Hematopoietic multipotent progenitor cell treated with erythropoietin and hydrocortisone succinate and interleukin-3 and kit ligand, for 8 days (in vitro differentiated cells): ENCODE data around the gene LONP1.
"Not testable (repeated sequence)": the region's sequence is repeated elsewhere in the genome, so short reads cannot be mapped to it uniquely, and the experiment has no call there.

ENCODE experiments used
- DNase-seq: peaks from one replicate; pipeline ENCODE4 v3.0.0-alpha.2; 2015

Gene LONP1

GRCh38 chr19:5711713-5712161, 8.2 kb downstream of the LONP1 start:
- DNase-seq, result no peak

DNA sequence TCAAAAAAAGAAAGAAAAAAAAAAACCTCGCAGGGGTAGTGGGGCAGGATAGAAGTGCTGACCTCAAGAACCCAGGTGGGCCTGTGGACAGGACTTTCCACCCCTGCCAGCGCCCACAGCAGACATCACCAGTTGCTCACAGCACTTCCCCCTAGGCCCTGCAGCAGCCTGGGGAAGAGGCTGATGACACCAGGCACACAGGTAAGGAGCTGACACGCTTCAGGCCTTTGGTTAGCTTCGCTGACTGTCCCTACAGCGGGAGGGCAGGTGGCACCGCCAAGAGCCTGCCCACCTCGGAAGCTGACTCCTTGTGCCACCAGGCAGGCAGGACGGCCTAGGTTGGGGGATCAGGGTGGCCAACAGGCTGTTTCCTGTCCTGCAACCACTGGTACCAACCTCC, 8.9 kb downstream of the LONP1 start:
- DNase-seq, result no peak

DNA sequence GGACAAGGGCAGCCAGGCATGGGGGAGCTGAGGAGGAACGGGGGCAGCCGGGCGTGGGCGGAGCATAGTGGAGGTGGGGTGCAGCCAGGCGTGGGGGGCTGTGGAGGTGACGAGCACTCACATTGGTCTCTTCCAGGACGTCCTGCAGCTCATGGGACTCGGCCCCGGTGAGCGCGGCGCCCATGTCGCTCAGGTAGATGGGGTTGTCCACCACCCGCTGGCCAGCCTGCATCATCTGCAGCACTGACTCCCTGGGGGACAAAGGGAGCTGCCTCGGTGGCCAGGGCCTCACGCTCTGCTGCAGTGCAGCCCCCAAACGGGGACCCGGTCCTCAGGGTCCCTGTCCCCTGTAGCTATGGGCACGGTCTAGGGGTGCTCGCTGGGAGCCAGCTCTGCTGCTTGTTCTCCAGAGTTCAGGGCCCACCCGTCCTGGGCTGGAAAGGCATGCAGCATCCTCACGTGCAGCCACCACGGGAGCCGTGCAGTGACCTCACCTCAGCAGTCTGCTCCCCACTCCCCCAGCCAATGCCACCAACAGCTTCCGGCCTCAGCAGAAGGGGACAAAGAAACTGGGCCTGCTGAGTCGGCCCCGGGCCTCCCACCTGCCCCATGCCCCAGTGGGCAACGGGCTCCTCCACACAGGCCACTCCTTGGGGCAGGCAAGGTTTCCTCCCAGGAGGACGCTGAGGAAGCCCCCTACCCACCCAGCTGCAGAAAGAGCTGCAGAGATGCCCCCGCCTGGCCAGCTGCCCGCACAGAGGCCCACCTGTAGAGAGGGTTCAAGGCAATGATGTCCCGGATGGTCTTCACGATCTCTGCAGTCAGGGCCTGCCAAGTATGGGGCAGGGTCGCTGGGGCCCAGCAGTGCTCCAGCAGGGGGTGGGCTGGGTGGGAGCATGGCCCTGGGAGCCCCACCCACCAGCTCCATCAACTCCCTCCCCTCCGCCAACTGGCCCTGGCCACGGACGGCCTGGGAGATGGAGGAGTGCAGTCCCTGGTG, 12.1 kb downstream of the LONP1 start:
- DNase-seq, result no peak

GRCh38 chr19:5706876-5707573, 12.9 kb downstream of the LONP1 start:
- no peak for DNase-seq

- DNase-seq, result no peak
Observed at GRCh38 chr19:5705552-5705951, 14.4 kb downstream of the LONP1 start.

DNA sequence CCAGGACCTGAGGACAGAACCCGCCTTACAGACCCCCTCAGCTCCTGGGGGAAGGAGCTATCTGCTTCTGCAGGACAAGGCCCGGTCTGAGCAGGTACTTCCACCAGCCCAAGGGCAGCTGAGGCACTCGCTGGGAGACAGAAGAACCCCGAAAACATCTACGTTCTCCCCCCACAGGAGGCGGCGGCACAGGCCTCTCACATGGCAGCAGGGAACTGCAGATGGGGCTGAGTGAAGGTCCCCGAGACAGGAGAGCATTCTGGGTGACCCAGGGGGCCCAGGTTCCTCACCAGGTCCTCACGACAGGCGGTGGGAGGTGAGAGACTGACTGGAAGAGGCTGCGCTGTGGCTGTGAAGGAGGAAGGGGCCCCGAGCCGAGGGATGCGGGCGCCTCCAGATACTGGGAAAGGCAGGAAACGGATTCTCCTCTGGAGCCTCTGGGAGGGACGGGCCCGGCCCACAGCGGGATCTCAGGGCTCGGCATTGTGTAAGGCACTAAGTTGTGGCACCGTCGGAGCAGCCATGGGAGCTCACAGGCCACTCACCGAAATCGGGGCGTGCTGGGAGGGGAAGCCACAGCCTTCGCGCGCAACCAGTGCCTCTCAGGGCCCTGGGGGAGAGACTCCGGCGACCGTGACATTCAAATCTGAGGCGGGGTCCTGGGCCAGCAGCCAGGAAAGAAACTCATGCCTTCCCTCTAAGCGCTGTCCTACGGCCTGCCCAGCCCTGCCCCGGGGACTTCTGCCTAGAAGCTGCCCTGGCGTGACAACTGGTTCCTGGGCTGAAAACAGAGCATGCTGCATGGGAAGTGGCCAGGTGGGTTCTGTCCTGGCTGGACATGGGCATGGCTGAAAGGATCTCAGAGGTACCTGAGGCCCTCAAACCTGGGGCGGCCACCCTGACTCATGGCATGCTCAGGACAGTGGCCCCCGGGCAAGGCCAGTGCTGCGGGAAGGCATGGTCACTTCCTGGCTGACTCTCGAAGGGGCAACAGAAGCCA, 15.8 kb downstream of the LONP1 start:
- DNase-seq, result no peak

DNA sequence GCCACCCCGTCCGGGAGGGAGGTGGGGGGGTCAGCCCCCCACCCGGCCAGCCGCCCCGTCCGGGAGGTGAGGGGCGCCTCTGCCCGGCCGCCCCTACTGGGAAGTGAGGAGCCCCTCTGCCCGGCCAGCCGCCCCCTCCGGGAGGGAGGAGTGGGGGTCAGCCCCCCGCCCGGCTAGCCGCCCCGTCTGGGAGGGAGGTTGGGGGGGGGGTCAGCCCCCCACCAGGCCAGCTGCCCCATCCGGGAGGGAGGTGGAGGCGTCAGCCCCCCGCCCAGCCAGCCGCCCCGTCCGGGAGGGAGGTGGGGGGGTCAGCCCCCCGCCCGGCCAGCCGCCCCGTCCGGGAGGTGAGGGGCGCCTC, 17.9 kb downstream of the LONP1 start:
- DNase-seq, result not testable (repeated sequence)

- no peak for DNase-seq
Observed at GRCh38 chr19:5700455-5701092, 19.4 kb downstream of the LONP1 start.

DNA sequence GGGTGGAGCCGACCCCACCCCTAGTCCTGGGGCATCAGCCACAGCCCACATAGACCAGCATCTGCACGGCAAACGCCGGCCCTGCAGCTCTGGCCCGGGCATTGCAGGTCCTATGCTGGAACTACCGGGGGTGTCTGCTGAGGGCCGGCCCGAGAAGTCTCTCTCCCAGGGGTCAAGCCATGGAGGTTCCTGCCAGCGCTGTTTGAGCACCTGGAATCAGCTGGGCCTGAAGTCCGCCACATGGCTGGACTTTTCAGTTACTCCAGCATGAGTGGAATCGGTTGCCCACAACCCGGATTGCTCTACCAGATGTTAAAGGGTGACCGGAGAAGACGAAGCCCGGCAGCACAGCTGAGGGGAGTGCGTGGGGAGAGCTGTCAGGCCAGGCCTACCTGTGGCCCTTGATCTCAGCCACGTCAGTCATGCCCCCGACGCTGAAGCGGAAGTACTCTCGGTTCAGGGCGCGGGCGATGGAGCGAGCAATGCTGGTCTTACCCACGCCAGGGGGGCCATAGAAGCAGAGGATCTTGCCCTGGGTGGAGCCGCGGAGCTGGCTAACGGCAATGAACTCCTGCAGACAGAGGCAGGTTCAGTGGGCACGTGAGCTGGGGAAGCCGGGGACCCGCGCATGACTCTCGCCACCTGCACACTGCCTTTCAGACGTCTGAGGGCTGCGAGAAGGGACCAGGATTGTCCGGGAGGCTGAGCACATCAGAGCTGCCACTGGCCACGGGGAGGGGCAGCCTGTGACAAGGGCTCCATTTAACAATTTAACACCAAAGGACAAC, 21.1 kb downstream of the LONP1 start:
- DNase-seq, result no peak

DNA sequence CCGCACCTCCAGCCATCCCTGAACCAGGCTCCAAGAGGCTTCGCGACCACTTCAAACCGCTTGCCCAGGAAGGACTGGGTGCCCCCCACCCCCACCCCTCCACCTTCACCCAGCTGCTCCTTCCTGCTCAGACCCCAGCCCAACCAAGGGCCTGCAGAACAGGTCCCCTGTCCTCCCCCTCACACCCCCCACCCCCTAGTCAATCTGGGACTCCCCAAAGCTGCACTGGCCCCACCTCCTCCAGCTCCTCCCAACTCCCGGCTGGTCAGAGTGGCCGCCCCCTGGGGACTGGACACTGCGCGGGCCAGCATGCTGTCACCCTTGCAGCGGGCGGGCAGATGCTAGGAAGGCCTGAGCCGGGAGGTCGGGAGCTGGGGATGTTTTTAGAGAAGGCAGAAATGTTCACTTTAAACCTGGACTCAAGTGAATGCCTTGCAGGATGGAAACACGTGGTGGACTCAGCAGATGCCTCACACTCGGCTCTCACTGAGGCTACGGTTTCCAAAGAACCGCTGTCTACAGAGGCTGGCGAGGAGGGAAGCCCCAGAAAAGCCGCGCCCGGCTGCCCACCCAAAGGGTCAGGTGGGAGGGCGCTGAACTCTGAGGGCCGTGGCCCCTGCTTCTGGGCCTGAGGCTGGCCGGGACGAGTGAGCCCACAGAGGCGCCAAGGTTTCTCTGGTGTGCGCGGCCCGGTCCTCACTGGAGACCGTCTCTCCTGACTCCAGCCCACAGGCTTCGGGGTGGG, 21.9 kb downstream of the LONP1 start:
- no peak for DNase-seq

GRCh38 chr19:5697022-5697889, 22.7 kb downstream of the LONP1 start:
- DNase-seq, result no peak

- DNase-seq, result no peak
Observed at GRCh38 chr19:5696196-5697021, 23.5 kb downstream of the LONP1 start.

DNA sequence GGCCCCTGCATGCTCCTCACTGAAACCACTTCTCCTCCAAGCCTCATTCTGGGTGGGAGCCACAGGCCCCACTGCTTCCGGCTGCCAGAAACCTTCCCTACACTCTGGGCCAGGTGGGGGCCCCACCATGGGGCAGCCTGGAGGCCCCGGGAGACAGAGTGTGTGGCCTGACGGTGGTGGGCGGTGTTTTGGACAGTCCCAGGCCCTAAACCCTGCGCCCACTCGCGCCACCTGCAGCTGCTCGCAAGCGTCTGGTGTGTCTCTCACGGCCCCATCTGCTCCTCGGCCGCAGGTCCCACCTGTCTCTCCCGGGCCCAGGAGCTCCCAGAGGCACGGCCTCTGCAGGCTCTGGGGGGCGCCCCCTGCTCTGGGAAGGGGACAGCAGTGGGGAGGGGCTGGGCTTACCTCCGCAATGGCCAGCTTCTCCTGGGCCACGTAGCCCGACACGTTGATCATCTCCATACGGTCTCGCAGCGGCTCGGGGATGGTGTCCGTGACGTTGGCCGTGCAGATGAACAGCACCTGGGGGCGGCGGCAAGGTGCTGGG, 24.2 kb downstream of the LONP1 start:
- no peak for DNase-seq

- no peak for DNase-seq
Observed at GRCh38 chr19:5694956-5695648, 24.8 kb downstream of the LONP1 start.

DNA sequence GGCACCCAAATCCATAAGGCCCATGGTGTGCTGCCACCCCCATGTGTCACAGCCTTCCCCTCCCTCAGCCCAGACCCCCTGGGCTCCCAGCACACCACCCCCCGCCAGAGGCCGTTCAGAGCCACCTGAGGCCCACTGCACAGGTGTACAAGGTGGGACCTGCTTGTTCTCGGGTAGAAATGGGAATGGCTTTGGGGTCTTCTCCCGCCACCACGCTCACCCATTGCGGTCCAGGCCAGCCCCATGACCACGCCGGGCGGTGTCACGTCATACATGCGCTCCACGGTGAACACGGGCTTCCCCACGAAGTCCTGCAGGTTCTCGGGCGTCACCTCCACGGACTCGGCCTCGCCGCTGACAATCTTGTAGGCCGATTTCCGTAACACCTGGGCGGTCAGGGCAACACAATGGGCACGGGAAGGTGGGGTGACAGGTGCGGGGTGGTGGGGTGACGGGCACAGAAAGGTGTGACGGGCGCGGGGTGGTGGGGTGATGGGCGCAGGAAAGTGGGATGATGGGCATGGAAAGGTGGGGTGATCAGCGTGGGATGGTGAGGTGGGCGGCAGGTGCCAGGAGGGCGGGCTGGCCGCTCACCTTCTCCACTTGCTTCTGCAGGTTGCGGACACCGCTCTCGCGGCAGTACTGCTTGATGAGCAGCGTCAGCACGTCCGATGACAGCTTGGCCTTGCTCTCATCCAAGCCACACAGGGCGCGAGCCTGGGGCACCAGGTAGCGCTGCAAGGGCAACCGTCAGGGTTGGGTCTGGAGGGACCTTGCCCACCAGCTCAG, 25.6 kb downstream of the LONP1 start:
- no peak for DNase-seq

- no peak for DNase-seq
Observed at GRCh38 chr19:5693195-5694166, 26.5 kb downstream of the LONP1 start.
